GM18519 (cell line): ENCODE measurements around the gene CFAP65.
A peak's percentile ranks its signal among the peaks of the same experiment; 100 is the strongest.

Experiments used
- ATAC-seq: cut with Tn5 transposase; IDR thresholded peaks from one replicate; pipeline ENCODE4 v1.9.1; 2021; ENCODE audit warnings: mild to moderate bottlenecking, moderate library complexity; ENCODE audit not compliant: unreplicated experiment, low FRiP score

CFAP65 gene

GRCh38 chr2:218980735-218981389, 60.5 kb downstream of the CFAP65 start:
- ATAC-seq: no peak

DNA sequence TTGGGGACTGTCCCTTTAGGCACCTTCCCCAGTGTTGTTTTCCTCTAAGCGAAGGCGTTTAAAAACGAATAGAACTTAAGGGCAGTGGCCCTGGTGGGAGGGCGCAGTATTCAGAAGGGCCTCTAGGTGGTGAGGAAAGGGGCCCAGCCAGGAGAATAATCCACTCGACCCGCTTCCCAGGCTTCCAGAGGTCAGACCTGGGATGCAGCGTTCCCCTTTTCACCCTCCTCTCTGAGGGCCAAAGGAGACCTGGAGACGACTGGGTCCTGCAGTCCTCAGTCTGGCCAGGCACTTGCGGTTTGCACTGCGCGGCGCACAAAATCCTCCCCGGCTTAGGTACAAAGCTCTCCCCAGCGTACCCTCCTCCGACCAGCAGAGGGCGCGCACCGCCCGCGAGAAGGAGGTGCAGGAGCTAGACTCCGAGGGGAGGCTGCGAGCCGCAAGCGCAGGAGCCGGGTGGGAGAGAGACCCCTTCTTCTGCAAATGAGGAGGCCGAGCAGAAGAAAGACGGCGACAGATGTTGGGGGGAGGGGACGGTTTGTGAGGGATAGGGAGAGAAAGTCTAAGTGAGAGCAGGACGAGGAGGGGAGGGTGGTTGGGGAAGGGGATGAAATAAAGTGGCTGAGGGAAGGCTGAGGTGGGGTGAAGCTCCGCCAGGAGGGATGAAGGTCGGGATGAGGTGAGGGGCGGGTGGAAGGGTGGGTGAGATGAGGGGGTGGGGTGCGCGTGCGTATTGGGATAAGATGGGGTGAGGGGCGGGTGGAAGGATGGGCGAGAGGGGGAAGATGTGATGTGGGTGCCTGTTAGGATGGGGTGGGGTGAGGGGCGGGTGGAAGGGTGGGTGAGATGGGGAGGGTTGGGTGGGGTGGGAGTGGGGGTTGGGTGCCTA, 61.2 kb downstream of the CFAP65 start:
- peak; percentile 69 for ATAC-seq

- ATAC-seq: no peak
These were observed 66.1 kb downstream of the CFAP65 start for GRCh38 chr2:218975060-218975777.

- ATAC-seq: no peak
These were observed 70.4 kb downstream of the CFAP65 start for GRCh38 chr2:218970894-218971293.

- ATAC-seq: no peak
These were observed 77.1 kb downstream of the CFAP65 start for GRCh38 chr2:218964041-218964771.

GRCh38 chr2:218963601-218964000, 77.7 kb downstream of the CFAP65 start:
- ATAC-seq: no peak

- no peak for ATAC-seq
These were observed 78.3 kb downstream of the CFAP65 start for GRCh38 chr2:218962859-218963492.

GRCh38 chr2:218961651-218962570, 79.4 kb downstream of the CFAP65 start:
- no peak for ATAC-seq

GRCh38 chr2:218961229-218961628, 80.1 kb downstream of the CFAP65 start:
- no peak for ATAC-seq

GRCh38 chr2:218960309-218961165, 80.8 kb downstream of the CFAP65 start:
- ATAC-seq: no peak

DNA sequence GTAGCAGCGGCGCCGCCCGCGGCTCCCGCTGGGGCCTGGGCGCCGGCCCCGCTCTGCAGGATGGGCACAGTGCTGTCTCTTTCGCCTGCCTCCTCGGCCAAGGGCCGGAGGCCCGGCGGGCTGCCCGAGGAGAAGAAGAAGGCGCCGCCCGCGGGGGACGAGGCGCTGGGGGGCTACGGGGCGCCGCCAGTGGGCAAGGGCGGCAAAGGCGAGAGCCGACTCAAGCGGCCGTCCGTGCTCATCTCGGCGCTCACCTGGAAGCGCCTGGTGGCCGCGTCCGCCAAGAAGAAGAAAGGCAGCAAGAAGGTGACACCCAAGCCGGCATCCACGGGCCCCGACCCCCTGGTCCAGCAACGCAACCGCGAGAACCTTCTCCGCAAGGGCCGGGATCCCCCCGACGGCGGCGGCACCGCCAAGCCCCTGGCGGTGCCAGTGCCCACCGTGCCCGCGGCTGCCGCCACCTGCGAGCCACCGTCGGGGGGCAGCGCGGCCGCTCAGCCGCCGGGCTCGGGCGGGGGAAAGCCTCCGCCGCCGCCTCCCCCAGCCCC, 81.5 kb downstream of the CFAP65 start:
- peak; percentile 19 for ATAC-seq

- peak; percentile 95 for ATAC-seq
These were observed 82.1 kb downstream of the CFAP65 start, which contains the start of gene CDK5R2 for GRCh38 chr2:218959141-218959731. Gene CDK5R2 (plus strand): TSS chr2:218959666. CDS start chr2:218959821, 155 bp downstream.

- ATAC-seq: no peak
These were observed 83.0 kb downstream of the CFAP65 start for GRCh38 chr2:218958276-218958675.

DNA sequence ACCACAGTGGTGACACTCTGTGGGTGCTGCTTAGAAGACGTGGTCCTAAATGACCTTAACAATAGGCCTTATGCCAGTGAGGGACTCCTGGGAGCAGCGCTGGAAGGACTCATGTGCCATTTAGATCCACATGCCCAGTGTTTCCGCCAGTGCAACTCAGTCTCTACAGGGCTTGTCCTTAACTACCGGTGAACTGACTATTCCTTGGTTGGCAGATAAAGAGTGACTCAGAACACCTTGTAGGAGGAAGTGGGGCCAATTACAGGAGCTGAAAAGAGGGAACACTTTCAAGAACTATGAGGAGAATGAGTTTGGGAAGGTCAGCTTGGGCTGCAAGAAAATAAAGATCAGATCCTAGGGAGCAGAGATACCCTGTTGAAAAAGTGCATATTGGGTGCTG, 83.6 kb downstream of the CFAP65 start:
- no peak for ATAC-seq

DNA sequence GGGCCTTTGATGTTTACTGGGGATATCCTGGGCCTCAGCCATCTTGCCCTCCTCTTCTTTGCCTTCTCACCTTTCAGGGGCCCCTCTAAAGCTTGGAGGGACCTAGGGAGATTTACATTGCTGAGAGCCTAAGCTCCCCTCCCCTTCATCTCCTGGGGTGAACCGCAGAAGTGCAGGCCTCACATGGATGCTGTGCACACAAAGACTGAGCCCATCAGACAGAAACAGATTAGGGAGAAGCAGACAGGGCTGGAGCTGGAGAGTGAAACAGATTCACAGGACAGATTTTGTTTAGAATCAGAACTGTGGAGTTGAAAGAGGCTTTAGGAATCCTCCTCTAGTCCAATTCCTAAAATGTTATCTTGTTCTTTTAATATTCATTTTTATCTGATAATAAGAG, 85.3 kb downstream of the CFAP65 start:
- no peak for ATAC-seq

- ATAC-seq: no peak
These were observed 86.6 kb downstream of the CFAP65 start for GRCh38 chr2:218954541-218955300.
